Colonic mucosa (tissue), 4 donors: ENCODE results near the gene GPX1. TPM values are rescaled to one million over a fixed set of nuclear protein-coding genes. Genes with fewer than 3 reads are reported as not detected.

Source experiments
- DNase-seq: peaks from one replicate; pipeline ENCODE4 v3.0.0-alpha.2; 2020
- H3K27ac ChIP-seq: fragments of 200-600 bp; one replicate; pipeline ENCODE4 v1.8.0; 2021
- H3K27me3 ChIP-seq: fragments of 200-600 bp; one replicate; pipeline ENCODE4 v1.8.0; 2021
- H3K36me3 ChIP-seq: fragments of 200-600 bp; one replicate; pipeline ENCODE4 v1.8.0; 2021
- H3K4me1 ChIP-seq: fragments of 200-600 bp; one replicate; pipeline ENCODE4 v1.8.0; 2021; ENCODE audit warnings: mild to moderate bottlenecking
- H3K4me3 ChIP-seq: fragments of 200-600 bp; one replicate; pipeline ENCODE4 v1.8.0; 2021
- H3K9ac ChIP-seq, 2 donors: one replicate each; pipeline ENCODE4 v1.7.0; 2013; ENCODE audit warnings: control low read depth in 2 of 2, low read depth in 2 of 2, low read length in 2 of 2
- H3K9me3 ChIP-seq: fragments of 200-600 bp; one replicate; pipeline ENCODE4 v1.8.0; 2021
- CTCF ChIP-seq: fragments of 200-600 bp; IDR thresholded peaks from one replicate; pipeline ENCODE4 v1.8.0; 2022; ENCODE audit warnings: antibody characterized with exemption, mild to moderate bottlenecking
- intact Hi-C: fragments of 100-400 bp; cut with DNase I; formaldehyde crosslinking; loops from one replicate; pipeline ENCODE4 v1.14.1; 2022
- total RNA-seq, 2 donors: library from RNA; stranded (reverse); fragmentation: NEBNext Ultra II Directional in 1 of 2; extraction: Animal tissue kit (Norgen Biotek cat#: 25700) in 1 of 2; gene quantifications; one replicate each; pipeline ENCODE4 v1.2.1, GENCODE V29; 2021
- donor health status: healthy.
- donor health status: DM: no; HTN: no; CAD: no.
- donor health status: DM: no; HTN: no; CAD: no.

GPX1 gene
- total RNA-seq, 2 donors from 2014 or later: 131 to 235 TPM

- Histone ChIP-seq H3K9ac (no peak overlapping the region), H3K4me1 (no peaks in the 10 kb centered on the region), H3K36me3 (peaks cover 10% of the 10 kb centered on the region), H3K9me3 (no peaks in the 10 kb centered on the region), H3K4me3 (no peak overlapping the region), H3K27ac (no peak overlapping the region), H3K27me3 (no peaks in the 10 kb centered on the region)
- no peak for TF ChIP-seq CTCF
- intact Hi-C loops: no loop called here
- DNase-seq: no peak
Observed at GRCh38 chr3:49313896-49314688, 44.1 kb downstream of the GPX1 start.

GRCh38 chr3:49311283-49311682, 46.9 kb downstream of the GPX1 start:
- no peak for DNase-seq
- no peak overlapping the region for H3K9ac ChIP-seq
- H3K9me3 ChIP-seq: no peaks in the 10 kb centered on the region
- no peak for TF ChIP-seq CTCF
- no peaks in the 10 kb centered on the region for H3K4me1 ChIP-seq
- no peak overlapping the region for H3K27ac ChIP-seq
- H3K27me3 ChIP-seq: no peaks in the 10 kb centered on the region
- H3K36me3 ChIP-seq: peaks cover 3% of the 10 kb centered on the region
- H3K4me3 ChIP-seq: no peak overlapping the region
- intact Hi-C loops: no loop called here

GRCh38 chr3:49310677-49311076, 47.5 kb downstream of the GPX1 start:
- no peak for DNase-seq
- Histone ChIP-seq H3K4me3 (no peak overlapping the region), H3K9me3 (no peaks in the 10 kb centered on the region), H3K27ac (no peak overlapping the region), H3K36me3 (peaks cover 3% of the 10 kb centered on the region), H3K27me3 (no peaks in the 10 kb centered on the region), H3K9ac (no peak overlapping the region), H3K4me1 (no peaks in the 10 kb centered on the region)
- intact Hi-C loops: no loop called here
- no peak for TF ChIP-seq CTCF

Other genes starting within 250 kb of the GPX1 start
- 10 to 100 TPM; 59.1 to 81.0 TPM for gene USP19, start 237.5 kb downstream of the GPX1 start, total RNA-seq
- gene LAMB2, start 225.3 kb downstream of the GPX1 start, total RNA-seq: 100 to 1,000 TPM in 1 of 2 donors, 10 to 100 TPM in 1; 83.5 to 112 TPM
- gene CCDC71, start 192.0 kb downstream of the GPX1 start, total RNA-seq: 10 to 100 TPM; 17.8 to 22.6 TPM
- gene KLHDC8B, start 186.8 kb downstream of the GPX1 start, total RNA-seq: 1 to 10 TPM; 5.1 to 9.4 TPM
- 1 to 10 TPM; 3.1 to 4.2 TPM for gene C3orf62, start 81.1 kb downstream of the GPX1 start, total RNA-seq
- gene USP4, start 18.3 kb downstream of the GPX1 start, total RNA-seq: 10 to 100 TPM; 40.5 to 43.9 TPM
- 100 to 1,000 TPM; 499 to 506 TPM for gene RHOA, start 53.6 kb upstream of the GPX1 start, total RNA-seq
- gene TCTA, start 54.1 kb upstream of the GPX1 start, total RNA-seq: 10 to 100 TPM; 35.0 to 37.6 TPM
- gene AMT, start 64.1 kb upstream of the GPX1 start, total RNA-seq: 10 to 100 TPM; 20.6 to 24.5 TPM
- gene NICN1, start 71.0 kb upstream of the GPX1 start, total RNA-seq: 1 to 10 TPM; 5.5 to 6.6 TPM
- 100 to 1,000 TPM in 1 of 2 donors, 10 to 100 TPM in 1; 81.7 to 107 TPM for gene DAG1, start 111.9 kb upstream of the GPX1 start, total RNA-seq
- under 1 TPM; 0.17 to 0.21 TPM for gene BSN, start 196.1 kb upstream of the GPX1 start, total RNA-seq